Dendritic cell treated with granulocyte-macrophage colony-stimulating factor and Interleukin-4, amounts not matched to agents 40 ng/mL and 50 ng/mL, for 4 days (primary cell): ENCODE results near the gene DNAJC1.
"Not testable (repeated sequence)": the region's sequence is repeated elsewhere in the genome, so short reads cannot be mapped to it uniquely, and the experiment has no call there.

ENCODE experiments used
- H3K27ac Mint-ChIP-seq: one replicate; pipeline ENCODE4 v1.8.0; 2022; ENCODE audit warnings: mild to moderate bottlenecking, mixed read lengths
- H3K27me3 Mint-ChIP-seq: one replicate; pipeline ENCODE4 v1.8.0; 2022; ENCODE audit warnings: mild to moderate bottlenecking, mixed read lengths
- H3K36me3 Mint-ChIP-seq: one replicate; pipeline ENCODE4 v1.8.0; 2022; ENCODE audit warnings: low read depth, mixed read lengths
- H3K4me1 Mint-ChIP-seq: one replicate; pipeline ENCODE4 v1.8.0; 2022; ENCODE audit warnings: low read depth, mixed read lengths
- H3K4me3 Mint-ChIP-seq: one replicate; pipeline ENCODE4 v1.8.0; 2022; ENCODE audit warnings: mild to moderate bottlenecking, moderate library complexity, mixed read lengths
- H3K9me3 Mint-ChIP-seq: one replicate; pipeline ENCODE4 v1.8.0; 2022; ENCODE audit warnings: mixed read lengths
- intact Hi-C: fragments of 100-400 bp; cut with micrococcal nuclease; formaldehyde crosslinking; loops from one replicate; pipeline ENCODE4 v1.15.0; 2022

Gene DNAJC1

DNA sequence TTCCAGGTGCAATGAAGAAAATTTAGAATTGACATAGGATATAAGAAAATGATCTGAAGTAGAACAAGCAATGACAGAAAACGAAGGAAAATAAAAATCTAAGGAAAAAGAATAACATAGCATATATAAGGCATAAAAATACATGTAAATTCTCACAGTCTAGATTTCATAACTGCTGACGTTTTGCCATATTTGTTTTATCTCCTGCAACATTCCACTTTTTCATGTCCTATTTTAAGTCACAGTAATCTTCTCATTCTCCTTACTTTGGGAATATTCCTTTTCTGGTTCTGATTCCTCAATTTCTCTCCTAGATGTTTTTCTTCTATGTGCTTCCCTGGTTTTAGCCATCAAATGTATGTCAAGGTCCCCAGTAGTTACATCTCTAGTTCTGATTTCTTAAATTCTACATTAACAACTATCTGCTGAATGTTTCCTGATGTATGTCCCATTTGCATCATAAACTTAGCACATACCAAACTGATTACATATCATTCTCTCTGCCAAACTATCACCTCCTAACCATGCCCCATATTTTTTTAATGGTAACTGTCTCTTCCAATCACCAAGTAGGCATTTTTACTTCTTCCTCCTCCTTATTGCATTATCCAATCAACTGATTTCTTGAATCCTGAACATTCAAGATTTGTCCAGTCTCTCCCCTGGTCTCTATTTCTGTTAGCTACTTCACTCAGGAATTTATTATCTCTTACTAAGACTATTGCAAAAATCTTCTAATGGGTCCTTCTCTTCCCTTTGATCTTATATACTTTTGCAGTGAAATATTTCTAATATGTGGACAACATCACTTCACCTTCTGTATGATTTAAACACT, 171.3 kb downstream of the DNAJC1 start:
- H3K4me1 Mint-ChIP-seq, result no peaks in the 10 kb centered on the region
- H3K9me3 Mint-ChIP-seq, result peaks cover 94% of the 10 kb centered on the region
- H3K36me3 Mint-ChIP-seq, result peaks cover 47% of the 10 kb centered on the region
- no peak overlapping the region for H3K4me3 Mint-ChIP-seq
- intact Hi-C loops, result no loop called here
- no peak overlapping the region for H3K27ac Mint-ChIP-seq
- no peaks in the 10 kb centered on the region for H3K27me3 Mint-ChIP-seq

DNA sequence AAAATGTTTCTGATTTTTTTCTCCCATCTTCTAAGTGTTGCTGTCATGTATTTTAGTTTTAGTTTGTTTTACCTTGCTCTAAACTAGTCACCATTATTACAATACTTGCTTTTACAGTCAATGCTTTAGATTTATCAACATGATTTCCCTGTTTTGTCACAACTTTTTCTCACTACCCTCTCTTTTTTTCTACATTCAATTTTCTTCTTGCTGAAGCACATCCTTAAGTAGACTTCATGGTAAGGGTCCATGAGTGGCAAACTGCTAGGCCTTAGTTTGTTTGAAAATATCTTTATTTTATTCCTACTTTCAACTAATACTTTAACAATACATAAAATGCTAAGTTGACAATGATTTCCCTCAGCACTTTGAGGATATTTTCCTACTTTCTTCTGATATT, 173.5 kb downstream of the DNAJC1 start:
- Mint-ChIP-seq H3K9me3 (peaks cover 93% of the 10 kb centered on the region), H3K4me1 (no peaks in the 10 kb centered on the region), H3K27ac (no peak overlapping the region)

DNA sequence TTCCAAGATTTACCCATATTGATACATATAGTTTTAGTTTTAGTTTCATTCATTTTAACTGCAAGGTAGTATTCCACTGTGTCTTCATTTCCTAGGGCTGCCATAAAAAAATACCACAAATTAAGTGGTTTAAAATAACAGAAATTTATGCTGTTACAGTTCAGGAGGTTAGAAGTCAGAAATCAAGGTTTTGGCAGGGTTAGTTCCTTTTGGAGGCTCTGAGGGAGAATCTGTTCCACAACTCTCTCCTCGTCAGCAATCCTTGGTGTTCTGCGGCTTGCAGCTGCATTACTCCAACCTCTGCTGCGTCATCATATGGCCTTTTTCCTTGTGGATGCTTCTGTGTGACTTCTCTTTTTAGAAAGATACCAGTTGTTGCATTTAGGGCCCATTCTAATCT, 176.2 kb downstream of the DNAJC1 start:
- no peaks in the 10 kb centered on the region for H3K4me1 Mint-ChIP-seq
- intact Hi-C loops, result no loop called here
- no peaks in the 10 kb centered on the region for H3K27me3 Mint-ChIP-seq
- H3K9me3 Mint-ChIP-seq, result peaks cover 83% of the 10 kb centered on the region
- H3K27ac Mint-ChIP-seq, result no peak overlapping the region
- H3K4me3 Mint-ChIP-seq, result no peak overlapping the region
- H3K36me3 Mint-ChIP-seq, result peaks cover 30% of the 10 kb centered on the region

More for the DNA sequence above, 173.5 kb downstream of the DNAJC1 start:
- H3K36me3 Mint-ChIP-seq, result peaks cover 41% of the 10 kb centered on the region
- H3K27me3 Mint-ChIP-seq, result no peaks in the 10 kb centered on the region
- intact Hi-C loops, result no loop called here
- H3K4me3 Mint-ChIP-seq, result no peak overlapping the region

DNA sequence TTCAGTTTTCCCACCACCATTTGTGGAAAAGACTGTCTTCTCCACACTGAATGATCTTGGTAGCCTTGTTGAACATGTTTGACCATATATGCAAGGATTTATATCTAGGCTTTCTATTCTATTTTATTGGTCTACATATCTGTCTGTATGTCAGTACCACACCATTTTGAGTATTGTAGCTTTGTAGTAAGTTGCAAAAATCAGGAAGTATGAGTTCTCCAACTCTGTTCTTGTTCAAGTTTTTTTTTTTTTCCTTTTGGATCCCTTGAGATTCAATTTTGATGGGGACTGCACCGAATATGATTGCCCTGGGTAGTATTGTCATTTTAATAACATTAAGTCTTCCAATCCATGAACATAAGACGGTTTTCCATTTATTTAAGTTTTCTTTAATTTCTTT, 176.8 kb downstream of the DNAJC1 start:
- peaks cover 30% of the 10 kb centered on the region for H3K36me3 Mint-ChIP-seq
- no peak overlapping the region for H3K4me3 Mint-ChIP-seq
- H3K27me3 Mint-ChIP-seq, result no peaks in the 10 kb centered on the region
- peaks cover 78% of the 10 kb centered on the region for H3K9me3 Mint-ChIP-seq
- intact Hi-C loops, result no loop called here
- no peak overlapping the region for H3K27ac Mint-ChIP-seq
- H3K4me1 Mint-ChIP-seq, result no peaks in the 10 kb centered on the region

DNA sequence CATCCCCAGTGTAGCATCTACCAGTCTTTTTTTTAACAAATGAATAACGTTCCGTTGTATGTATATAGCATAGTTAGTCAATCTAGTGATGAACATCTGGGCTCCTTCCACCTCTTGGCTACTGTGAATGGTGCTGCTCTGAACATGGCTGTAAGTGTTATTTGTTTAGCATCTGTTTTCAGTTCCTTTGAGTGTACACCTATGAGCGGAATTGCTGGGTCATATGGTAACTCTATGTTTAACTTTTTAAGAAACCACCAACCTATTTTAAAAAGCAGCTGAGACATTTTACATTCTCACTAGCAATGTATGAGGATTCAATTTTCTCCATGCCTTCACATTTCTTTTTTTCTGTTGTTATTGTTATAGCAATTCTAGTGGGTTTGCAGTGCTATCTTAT, 178.2 kb downstream of the DNAJC1 start:
- Mint-ChIP-seq H3K27me3 (no peaks in the 10 kb centered on the region), H3K4me1 (no peaks in the 10 kb centered on the region), H3K9me3 (peaks cover 66% of the 10 kb centered on the region), H3K27ac (no peak overlapping the region), H3K4me3 (no peak overlapping the region), H3K36me3 (peaks cover 22% of the 10 kb centered on the region)
- intact Hi-C loops, result no loop called here

DNA sequence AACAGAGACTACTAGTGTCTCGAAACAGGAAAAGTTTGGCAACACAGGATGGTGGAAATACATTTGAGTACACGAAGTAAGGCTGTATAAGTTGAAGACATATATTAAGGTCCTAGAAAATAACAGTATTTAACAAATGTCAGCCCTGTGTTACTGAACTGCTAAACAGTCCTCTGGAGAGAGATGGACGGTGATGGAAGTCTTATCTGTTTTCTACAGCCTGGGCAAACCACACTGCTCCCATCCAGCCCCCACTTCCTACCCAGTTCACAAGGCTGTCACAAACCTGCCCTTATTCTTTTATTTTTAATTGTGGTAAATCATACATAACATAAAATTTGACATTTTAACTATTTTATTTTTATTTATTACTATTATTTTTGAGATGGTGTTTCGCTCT, 179.1 kb downstream of the DNAJC1 start:
- no peaks in the 10 kb centered on the region for H3K4me1 Mint-ChIP-seq
- intact Hi-C loops, result no loop called here
- no peak overlapping the region for H3K27ac Mint-ChIP-seq
- H3K27me3 Mint-ChIP-seq, result no peaks in the 10 kb centered on the region
- H3K9me3 Mint-ChIP-seq, result peaks cover 56% of the 10 kb centered on the region
- H3K4me3 Mint-ChIP-seq, result no peak overlapping the region
- H3K36me3 Mint-ChIP-seq, result peaks cover 13% of the 10 kb centered on the region

DNA sequence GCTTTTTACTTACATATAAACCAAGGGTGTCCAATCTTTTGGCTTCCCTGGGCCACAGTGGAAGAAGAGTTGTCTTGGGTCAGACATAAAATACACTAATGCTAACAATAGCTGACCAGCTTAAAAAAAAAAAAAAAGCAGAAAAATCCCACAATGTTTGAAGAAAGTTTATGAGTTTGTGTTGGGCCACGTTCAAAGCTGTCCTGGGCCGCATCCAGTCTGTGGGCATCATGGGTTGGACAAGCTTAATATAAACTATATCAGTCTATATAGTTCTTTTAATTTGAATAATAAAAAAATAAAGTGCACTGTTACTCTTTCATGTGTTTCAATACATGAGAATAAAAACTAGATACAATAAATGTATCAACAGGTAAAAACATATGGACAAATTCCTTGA, 179.9 kb downstream of the DNAJC1 start:
- intact Hi-C loops, result no loop called here
- H3K27me3 Mint-ChIP-seq, result no peaks in the 10 kb centered on the region
- H3K36me3 Mint-ChIP-seq, result peaks cover 14% of the 10 kb centered on the region
- H3K4me3 Mint-ChIP-seq, result no peak overlapping the region
- no peak overlapping the region for H3K27ac Mint-ChIP-seq
- peaks cover 50% of the 10 kb centered on the region for H3K9me3 Mint-ChIP-seq
- no peaks in the 10 kb centered on the region for H3K4me1 Mint-ChIP-seq

DNA sequence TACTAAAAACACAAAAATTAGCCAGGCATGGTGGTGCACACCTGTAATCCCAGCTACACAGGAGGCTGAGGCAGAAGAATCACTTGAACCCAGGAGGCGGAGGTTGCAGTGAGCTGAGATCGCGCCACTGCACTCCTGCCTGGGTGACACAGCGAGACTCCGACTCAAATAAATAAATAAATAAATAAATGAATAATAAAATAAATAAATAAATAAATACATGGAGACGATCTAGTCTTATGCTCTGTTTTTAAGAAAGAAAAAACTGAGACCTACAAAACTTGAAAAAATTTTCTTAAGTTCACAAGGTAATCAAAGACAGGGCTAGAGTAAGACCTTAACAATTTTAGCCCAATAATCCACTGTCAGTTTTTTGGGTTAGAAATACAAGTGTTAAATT, 181.3 kb downstream of the DNAJC1 start:
- Mint-ChIP-seq H3K9me3 (peaks cover 50% of the 10 kb centered on the region), H3K36me3 (peaks cover 18% of the 10 kb centered on the region)
- H3K27me3 Mint-ChIP-seq, intact Hi-C loops, H3K27ac Mint-ChIP-seq, H3K4me1 Mint-ChIP-seq, H3K4me3 Mint-ChIP-seq: not testable (repeated sequence)

DNA sequence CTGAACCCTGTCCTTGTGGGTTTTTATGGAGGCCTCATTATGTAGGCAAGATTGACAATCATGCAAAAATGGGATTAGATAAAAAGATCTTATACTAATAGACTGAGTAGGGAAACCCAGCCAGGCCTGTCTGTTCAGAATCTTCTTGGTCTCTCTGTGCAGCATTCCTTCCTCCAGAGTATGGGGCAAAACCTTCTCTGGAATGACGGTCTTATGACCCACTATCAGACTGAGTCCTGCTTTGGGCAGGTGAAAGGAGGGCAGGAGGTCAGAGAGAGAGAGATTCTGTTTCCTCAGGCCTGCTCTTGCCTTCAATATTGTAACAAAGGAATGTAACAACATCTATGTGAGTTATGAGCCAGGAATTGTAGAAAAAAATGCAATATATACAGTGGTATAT, 182.6 kb downstream of the DNAJC1 start:
- no peak overlapping the region for H3K27ac Mint-ChIP-seq
- no peaks in the 10 kb centered on the region for H3K27me3 Mint-ChIP-seq
- H3K4me1 Mint-ChIP-seq, result no peaks in the 10 kb centered on the region
- peaks cover 39% of the 10 kb centered on the region for H3K9me3 Mint-ChIP-seq
- H3K4me3 Mint-ChIP-seq, result no peak overlapping the region
- intact Hi-C loops, result no loop called here
- peaks cover 11% of the 10 kb centered on the region for H3K36me3 Mint-ChIP-seq

DNA sequence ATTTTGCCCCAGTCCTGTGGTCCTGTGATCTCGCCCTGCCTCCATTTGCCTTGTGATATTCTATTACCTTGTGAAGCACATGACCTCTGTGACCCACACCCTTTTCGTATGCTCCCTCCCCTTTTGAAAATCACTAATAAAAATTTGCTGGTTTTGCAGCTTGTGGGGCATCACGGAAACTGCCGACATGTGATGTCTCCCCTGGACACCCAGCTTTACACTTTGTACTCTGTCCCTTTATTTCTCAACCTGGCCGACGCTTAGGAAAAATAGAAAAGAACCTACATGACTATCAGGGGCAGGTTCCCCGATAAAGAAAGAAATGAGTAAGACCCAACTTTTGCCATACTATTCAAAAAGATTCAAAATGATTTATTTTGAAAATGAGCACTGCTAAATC, 185.1 kb downstream of the DNAJC1 start:
- H3K36me3 Mint-ChIP-seq, H3K4me1 Mint-ChIP-seq, H3K27ac Mint-ChIP-seq, H3K4me3 Mint-ChIP-seq, H3K27me3 Mint-ChIP-seq, intact Hi-C loops: not testable (repeated sequence)
- peaks cover 17% of the 10 kb centered on the region for H3K9me3 Mint-ChIP-seq

DNA sequence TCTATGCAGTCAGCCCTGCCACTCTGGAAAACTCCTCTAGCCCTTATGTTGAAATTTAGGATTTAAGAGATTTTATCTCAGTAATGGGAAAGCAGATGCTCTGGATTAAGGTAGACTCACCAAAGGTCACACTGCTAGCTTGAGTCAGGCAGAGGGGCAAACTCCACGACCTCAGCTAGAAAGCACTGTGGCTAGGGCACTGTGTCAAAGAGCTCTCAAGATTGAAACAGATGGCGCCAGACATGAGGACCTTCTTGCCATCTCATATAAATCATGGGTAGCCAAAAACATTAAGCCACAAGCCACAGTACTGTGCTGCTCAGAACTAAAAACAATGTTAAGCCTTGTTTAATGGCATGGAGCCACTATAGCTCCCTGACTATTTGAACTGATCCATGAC, 188.7 kb downstream of the DNAJC1 start:
- peaks cover 17% of the 10 kb centered on the region for H3K9me3 Mint-ChIP-seq
- intact Hi-C loops, result no loop called here
- no peaks in the 10 kb centered on the region for H3K27me3 Mint-ChIP-seq
- no peak overlapping the region for H3K4me3 Mint-ChIP-seq
- peaks cover 5% of the 10 kb centered on the region for H3K4me1 Mint-ChIP-seq
- H3K27ac Mint-ChIP-seq, result no peak overlapping the region
- peaks cover 6% of the 10 kb centered on the region for H3K36me3 Mint-ChIP-seq

DNA sequence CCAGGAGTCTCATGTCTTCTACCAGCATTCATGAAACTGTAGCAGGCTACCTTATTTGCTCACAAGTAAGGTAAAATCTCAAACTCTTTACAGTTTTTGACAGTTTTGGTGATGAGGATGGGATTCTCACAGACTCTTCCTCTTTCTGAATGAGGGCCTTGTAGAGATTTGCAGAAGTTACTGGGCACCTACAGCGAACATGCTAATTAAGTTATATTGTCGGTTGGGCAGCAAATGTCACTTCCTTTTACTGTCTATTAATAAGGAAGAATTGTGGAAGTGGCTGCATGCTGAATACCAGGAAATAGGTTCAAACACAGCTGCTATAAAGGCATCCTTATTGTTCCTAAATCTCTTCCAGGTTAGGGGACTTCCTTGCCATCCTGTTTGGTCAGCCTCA, 189.6 kb downstream of the DNAJC1 start:
- no peak overlapping the region for H3K4me3 Mint-ChIP-seq
- H3K4me1 Mint-ChIP-seq, result peaks cover 5% of the 10 kb centered on the region
- no peak overlapping the region for H3K27ac Mint-ChIP-seq
- H3K9me3 Mint-ChIP-seq, result peaks cover 17% of the 10 kb centered on the region
- no peaks in the 10 kb centered on the region for H3K27me3 Mint-ChIP-seq
- intact Hi-C loops, result no loop called here
- peaks cover 6% of the 10 kb centered on the region for H3K36me3 Mint-ChIP-seq

DNA sequence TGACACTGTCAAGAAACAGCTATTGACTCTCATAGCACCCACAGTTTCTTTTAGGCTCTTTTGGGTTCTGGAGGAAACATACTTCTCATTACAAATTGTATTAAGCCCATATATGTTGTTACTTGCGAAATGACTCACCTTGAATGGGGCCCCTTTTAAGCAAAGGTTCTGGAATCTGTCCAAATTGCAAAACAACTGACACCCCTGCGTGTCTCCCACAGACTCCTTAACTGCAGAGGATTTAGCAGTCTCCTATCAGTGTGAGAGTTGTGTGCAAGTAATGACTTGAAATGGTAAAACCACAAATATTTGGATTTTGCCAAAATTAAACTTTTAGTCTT, 192.3 kb downstream of the DNAJC1 start:
- intact Hi-C loops, result no loop called here
- Mint-ChIP-seq H3K4me1 (peaks cover 5% of the 10 kb centered on the region), H3K36me3 (no peaks in the 10 kb centered on the region), H3K9me3 (no peaks in the 10 kb centered on the region), H3K4me3 (no peak overlapping the region), H3K27me3 (no peaks in the 10 kb centered on the region), H3K27ac (no peak overlapping the region)

DNA sequence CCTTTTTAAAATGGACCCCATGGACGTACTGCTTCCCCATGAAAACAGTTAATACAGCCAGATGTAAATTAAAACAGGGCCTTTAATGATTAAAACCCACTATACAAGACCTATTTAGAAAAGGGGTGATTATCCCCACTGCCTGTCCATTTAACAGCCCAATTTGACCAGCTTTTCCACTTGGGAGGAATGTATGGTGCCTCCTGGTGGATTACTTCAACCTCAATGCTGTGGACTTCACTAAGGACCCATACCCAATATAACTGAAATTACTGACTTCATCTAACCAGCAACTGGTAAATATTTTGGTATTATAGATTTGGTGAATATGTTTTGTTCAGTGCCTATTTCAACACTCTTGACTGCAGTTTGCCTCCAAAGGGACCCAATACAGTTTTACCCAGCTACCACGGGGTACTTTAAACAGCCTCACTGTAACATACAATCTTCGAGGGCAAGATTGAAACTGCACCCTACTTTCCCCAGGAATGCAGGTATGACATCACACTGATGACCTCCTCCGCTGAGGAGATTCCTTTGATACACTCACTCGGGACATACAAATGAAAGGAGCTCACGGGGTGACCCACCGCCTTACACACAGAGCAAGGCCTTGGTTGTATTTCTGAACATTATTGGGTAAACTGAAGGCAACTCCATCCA, 192.8 kb downstream of the DNAJC1 start:
- H3K27ac Mint-ChIP-seq, result no peak overlapping the region
- peaks cover 5% of the 10 kb centered on the region for H3K4me1 Mint-ChIP-seq
- H3K9me3 Mint-ChIP-seq, result no peaks in the 10 kb centered on the region
- H3K27me3 Mint-ChIP-seq, result no peaks in the 10 kb centered on the region
- no peak overlapping the region for H3K4me3 Mint-ChIP-seq
- intact Hi-C loops, result no loop called here
- H3K36me3 Mint-ChIP-seq, result no peaks in the 10 kb centered on the region

DNA sequence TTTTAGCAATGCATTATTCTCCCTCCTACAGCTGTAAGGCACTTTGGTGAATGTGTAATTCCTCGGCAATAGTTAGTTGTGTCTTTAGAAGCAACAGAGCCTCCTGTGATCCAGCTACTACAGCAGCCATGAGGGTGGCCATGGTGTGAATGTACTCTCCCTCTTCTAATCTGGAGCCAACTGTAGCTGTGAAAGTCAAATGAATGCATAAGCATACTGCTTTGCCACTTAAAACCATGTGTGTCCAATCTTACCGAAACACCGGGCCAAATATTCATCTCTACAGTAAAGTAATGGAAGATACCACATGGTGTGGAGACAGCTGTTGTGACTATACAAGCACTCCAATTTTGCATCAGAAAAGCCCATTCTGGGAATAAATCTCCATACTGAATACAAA, 195.0 kb downstream of the DNAJC1 start:
- intact Hi-C loops, result no loop called here
- H3K9me3 Mint-ChIP-seq, result no peaks in the 10 kb centered on the region
- H3K4me1 Mint-ChIP-seq, result no peaks in the 10 kb centered on the region
- H3K36me3 Mint-ChIP-seq, result no peaks in the 10 kb centered on the region
- no peak overlapping the region for H3K27ac Mint-ChIP-seq
- H3K4me3 Mint-ChIP-seq, result no peak overlapping the region
- H3K27me3 Mint-ChIP-seq, result no peaks in the 10 kb centered on the region
